ENCODE measurements around the gene RNU2-1. TPM values are rescaled to one million over a fixed set of nuclear protein-coding genes. Genes with fewer than 3 reads are reported as not detected.
"Not testable (repeated sequence)": the region's sequence is repeated elsewhere in the genome, so short reads cannot be mapped to it uniquely, and the experiment has no call there.

The RNU2-1 gene
- total and polyA plus RNA-seq, 2 of the 13 experiments (the other 11 are each of a cell fraction or from before 2014, with no cell fraction given), result not detected

GRCh38 chr17:43186656-43187055, 47.1 kb downstream of the RNU2-1 start:
- FAIRE-seq; H3K27ac ChIP-seq (ENCODE audit: extremely low read length, insufficient read depth, low read length); DNase-seq (ENCODE audit: low spot score); H2AFZ ChIP-seq (ENCODE audit: low read length); H3K4me2 ChIP-seq (ENCODE audit: low read depth, low read length); H3K9me3 ChIP-seq (ENCODE audit: low read length); ATAC-seq; H3K4me3 ChIP-seq (replicated peaks in 1 of 3; ENCODE audit: insufficient read depth in 1 of 3, low read depth in 2 of 3, low read length in 3 of 3); H3K27me3 ChIP-seq (ENCODE audit: control insufficient read depth in 1 of 2, insufficient read depth in 2 of 2, low read length in 2 of 2); in situ Hi-C loops (cut with HindIII; ENCODE audit: extremely low pct_ligation_motif_present, low pct_unique_long_range_greater_than_20kb); CTCF ChIA-PET (ENCODE audit: low intra/inter-chr PET ratio, low total read pairs); H4K20me1 ChIP-seq (ENCODE audit: insufficient read depth, low read length); intact Hi-C loops (cut with micrococcal nuclease; ENCODE audit: unreplicated experiment); H3K9ac ChIP-seq (ENCODE audit: insufficient read depth, low read depth, low read length); H3K4me1 ChIP-seq (ENCODE audit: insufficient read depth, low read length); H3K79me2 ChIP-seq (ENCODE audit: insufficient read depth, low read length); BruUV-seq (replicated peaks): not testable (repeated sequence)
- peaks cover 31 to 60% of the 10 kb centered on the region in 2 experiments for H3K36me3 ChIP-seq (replicated peaks in 1 of 2; ENCODE audit: control insufficient read depth in 1 of 2, insufficient read depth in 2 of 2, low read length in 2 of 2)
- peak; percentile 10; the same call in 1 of the 2 replicates for TF ChIP-seq MNT (IDR thresholded peaks at IDR 0.05)
- WGBS (ENCODE audit: low lambda C conversion rate), result 97% methylated on average over 5 of the region's 5 CpGs
- POLR2A ChIA-PET, result interaction anchor here (0.7 kb wide), 1 partner anchor 84 kb away, joined by 3 read pairs; no protein-coding TSS in a partner anchor

GRCh38 chr17:43183921-43184320, 49.9 kb downstream of the RNU2-1 start:
- 0 out of 2 replicates have a peak, but pooled peaks cover 3% of the 10 kb centered on the region for H3K4me1 ChIP-seq (ENCODE audit: insufficient read depth, low read length)
- H3K9me3 ChIP-seq (ENCODE audit: low read length), result no peaks in the 10 kb centered on the region
- no TSS peak for BruUV-seq (replicated peaks)
- H3K79me2 ChIP-seq (ENCODE audit: insufficient read depth, low read length), result peaks cover 1% of the 10 kb centered on the region
- intact Hi-C loops (cut with micrococcal nuclease; ENCODE audit: unreplicated experiment), result no loop called here
- FAIRE-seq (no peak), ATAC-seq (no peak), DNase-seq (ENCODE audit: low spot score) (no peak)
- no peak overlapping the region for H3K4me2 ChIP-seq (ENCODE audit: low read depth, low read length)
- no peak overlapping the region for H3K4me3 ChIP-seq (replicated peaks in 1 of 3; ENCODE audit: insufficient read depth in 1 of 3, low read depth in 2 of 3, low read length in 3 of 3)
- in situ Hi-C loops (cut with HindIII; ENCODE audit: extremely low pct_ligation_motif_present, low pct_unique_long_range_greater_than_20kb), result no loop called here
- no peaks in the 10 kb centered on the region; the same call in 1 of the 2 replicates for H4K20me1 ChIP-seq (ENCODE audit: insufficient read depth, low read length)
- 96% methylated on average over 3 of the region's 3 CpGs for WGBS (ENCODE audit: low lambda C conversion rate)
- ChIA-PET CTCF (ENCODE audit: low intra/inter-chr PET ratio, low total read pairs) (no interaction called here), POLR2A (interaction anchor here (0.9 to 1.6 kb wide), 2 partner anchors 8 to 12 kb away, joined by 3 to 4 read pairs; partner anchors contain the start of gene NBR1)
- no peaks in the 10 kb centered on the region for H3K27me3 ChIP-seq (ENCODE audit: control insufficient read depth in 1 of 2, insufficient read depth in 2 of 2, low read length in 2 of 2)
- no peak overlapping the region for H3K9ac ChIP-seq (ENCODE audit: insufficient read depth, low read depth, low read length)
- H2AFZ ChIP-seq (ENCODE audit: low read length), result no peak overlapping the region
- H3K27ac ChIP-seq (ENCODE audit: extremely low read length, insufficient read depth, low read length), result no peak overlapping the region
- peaks cover 15 to 54% of the 10 kb centered on the region in 2 experiments for H3K36me3 ChIP-seq (replicated peaks in 1 of 2; ENCODE audit: control insufficient read depth in 1 of 2, insufficient read depth in 2 of 2, low read length in 2 of 2)
- TF ChIP-seq, protein P1, sequence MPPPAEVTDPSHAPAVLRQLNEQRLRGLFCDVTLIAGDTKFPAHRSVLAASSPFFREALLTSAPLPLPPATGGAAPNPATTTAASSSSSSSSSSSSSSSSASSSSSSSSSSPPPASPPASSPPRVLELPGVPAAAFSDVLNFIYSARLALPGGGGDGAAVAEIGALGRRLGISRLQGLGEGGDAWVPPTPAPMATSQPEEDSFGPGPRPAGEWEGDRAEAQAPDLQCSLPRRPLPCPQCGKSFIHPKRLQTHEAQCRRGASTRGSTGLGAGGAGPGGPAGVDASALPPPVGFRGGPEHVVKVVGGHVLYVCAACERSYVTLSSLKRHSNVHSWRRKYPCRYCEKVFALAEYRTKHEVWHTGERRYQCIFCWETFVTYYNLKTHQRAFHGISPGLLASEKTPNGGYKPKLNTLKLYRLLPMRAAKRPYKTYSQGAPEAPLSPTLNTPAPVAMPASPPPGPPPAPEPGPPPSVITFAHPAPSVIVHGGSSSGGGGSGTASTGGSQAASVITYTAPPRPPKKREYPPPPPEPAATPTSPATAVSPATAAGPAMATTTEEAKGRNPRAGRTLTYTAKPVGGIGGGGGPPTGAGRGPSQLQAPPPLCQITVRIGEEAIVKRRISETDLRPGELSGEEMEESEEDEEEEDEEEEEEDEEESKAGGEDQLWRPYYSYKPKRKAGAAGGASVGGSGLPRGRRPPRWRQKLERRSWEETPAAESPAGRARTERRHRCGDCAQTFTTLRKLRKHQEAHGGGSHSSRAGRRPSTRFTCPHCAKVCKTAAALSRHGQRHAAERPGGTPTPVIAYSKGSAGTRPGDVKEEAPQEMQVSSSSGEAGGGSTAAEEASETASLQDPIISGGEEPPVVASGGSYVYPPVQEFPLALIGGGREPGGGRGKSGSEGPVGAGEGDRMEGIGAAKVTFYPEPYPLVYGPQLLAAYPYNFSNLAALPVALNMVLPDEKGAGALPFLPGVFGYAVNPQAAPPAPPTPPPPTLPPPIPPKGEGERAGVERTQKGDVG (CRISPR knock-in tag; IDR thresholded peaks at IDR 0.05; ENCODE audit: borderline replicate concordance), result no peak
- no peak for TF ChIP-seq ZNF550 (CRISPR knock-in tag; IDR thresholded peaks at IDR 0.05; ENCODE audit: borderline replicate concordance)
- no peak for TF ChIP-seq HDAC1 (CRISPR knock-in tag; IDR thresholded peaks at IDR 0.05)
- no peak for TF ChIP-seq SNAI1 (CRISPR knock-in tag; IDR thresholded peaks at IDR 0.05; ENCODE audit: borderline replicate concordance)
- no peak for TF ChIP-seq NFE2L1 (CRISPR knock-in tag; IDR thresholded peaks at IDR 0.05; ENCODE audit: borderline replicate concordance)
- TF ChIP-seq ZNF607 (CRISPR knock-in tag; IDR thresholded peaks at IDR 0.05; ENCODE audit: borderline replicate concordance), result no peak
- no peak for TF ChIP-seq SIN3B (IDR thresholded peaks at IDR 0.05; ENCODE audit: low read length)
- TF ChIP-seq, protein P2, sequence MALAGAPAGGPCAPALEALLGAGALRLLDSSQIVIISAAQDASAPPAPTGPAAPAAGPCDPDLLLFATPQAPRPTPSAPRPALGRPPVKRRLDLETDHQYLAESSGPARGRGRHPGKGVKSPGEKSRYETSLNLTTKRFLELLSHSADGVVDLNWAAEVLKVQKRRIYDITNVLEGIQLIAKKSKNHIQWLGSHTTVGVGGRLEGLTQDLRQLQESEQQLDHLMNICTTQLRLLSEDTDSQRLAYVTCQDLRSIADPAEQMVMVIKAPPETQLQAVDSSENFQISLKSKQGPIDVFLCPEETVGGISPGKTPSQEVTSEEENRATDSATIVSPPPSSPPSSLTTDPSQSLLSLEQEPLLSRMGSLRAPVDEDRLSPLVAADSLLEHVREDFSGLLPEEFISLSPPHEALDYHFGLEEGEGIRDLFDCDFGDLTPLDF (CRISPR knock-in tag; IDR thresholded peaks at IDR 0.05), result no peak
- TF ChIP-seq ZBTB33 (CRISPR knock-in tag; IDR thresholded peaks at IDR 0.05), result no peak
